ENCODE data around the gene SEMA3C.

SEMA3C gene

DNA sequence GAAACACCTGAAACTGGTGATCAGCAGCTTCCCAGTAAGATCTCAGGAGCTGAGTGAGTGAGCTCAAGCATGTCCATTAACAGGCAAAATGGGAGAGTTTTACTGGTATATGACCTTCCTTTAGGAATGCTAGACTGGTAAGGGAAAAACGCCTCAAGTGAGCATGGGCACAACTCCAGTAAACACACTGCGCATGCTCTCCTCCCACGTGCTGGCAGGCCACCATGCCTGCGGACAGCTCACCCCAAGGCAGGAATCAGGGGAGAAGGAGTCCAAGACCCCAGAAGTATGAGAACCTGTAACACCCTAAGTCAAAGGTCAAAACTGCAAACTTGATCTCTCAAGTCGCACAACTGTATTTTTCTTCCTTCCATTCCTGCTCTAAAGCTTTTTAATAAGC is 152.1 kb downstream of the SEMA3C start:
- in situ Hi-C loops (cut with HindIII; ENCODE audit: low pct_ligation_motif_present, low sequenced_read_pairs): no loop called here
- peaks cover 4% of the 10 kb centered on the region for H3K36me3 ChIP-seq (replicated peaks)

GRCh38 chr7:80764132-80764531 is 154.7 kb downstream of the SEMA3C start:
- Histone ChIP-seq H3K4me3 (ENCODE audit: low read depth, low read length) (no peak overlapping the region), H3K27ac (no peak overlapping the region), H3K36me3 (replicated peaks) (no peaks in the 10 kb centered on the region), H3K27me3 (replicated peaks) (no peaks in the 10 kb centered on the region)
- TF ChIP-seq, protein P1, sequence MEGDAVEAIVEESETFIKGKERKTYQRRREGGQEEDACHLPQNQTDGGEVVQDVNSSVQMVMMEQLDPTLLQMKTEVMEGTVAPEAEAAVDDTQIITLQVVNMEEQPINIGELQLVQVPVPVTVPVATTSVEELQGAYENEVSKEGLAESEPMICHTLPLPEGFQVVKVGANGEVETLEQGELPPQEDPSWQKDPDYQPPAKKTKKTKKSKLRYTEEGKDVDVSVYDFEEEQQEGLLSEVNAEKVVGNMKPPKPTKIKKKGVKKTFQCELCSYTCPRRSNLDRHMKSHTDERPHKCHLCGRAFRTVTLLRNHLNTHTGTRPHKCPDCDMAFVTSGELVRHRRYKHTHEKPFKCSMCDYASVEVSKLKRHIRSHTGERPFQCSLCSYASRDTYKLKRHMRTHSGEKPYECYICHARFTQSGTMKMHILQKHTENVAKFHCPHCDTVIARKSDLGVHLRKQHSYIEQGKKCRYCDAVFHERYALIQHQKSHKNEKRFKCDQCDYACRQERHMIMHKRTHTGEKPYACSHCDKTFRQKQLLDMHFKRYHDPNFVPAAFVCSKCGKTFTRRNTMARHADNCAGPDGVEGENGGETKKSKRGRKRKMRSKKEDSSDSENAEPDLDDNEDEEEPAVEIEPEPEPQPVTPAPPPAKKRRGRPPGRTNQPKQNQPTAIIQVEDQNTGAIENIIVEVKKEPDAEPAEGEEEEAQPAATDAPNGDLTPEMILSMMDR (IDR thresholded peaks at IDR 0.05; ENCODE audit: low read depth, low read length, missing control alignments): no peak
- in situ Hi-C loops (cut with HindIII; ENCODE audit: low pct_ligation_motif_present, low sequenced_read_pairs): no loop called here
- no peak for DNase-seq

More for the DNA sequence above, 152.1 kb downstream of the SEMA3C start:
- Histone ChIP-seq H3K27ac (no peak overlapping the region), H3K4me3 (ENCODE audit: low read depth, low read length) (no peak overlapping the region), H3K27me3 (replicated peaks) (no peaks in the 10 kb centered on the region)
- TF ChIP-seq, protein P1 (IDR thresholded peaks at IDR 0.05; ENCODE audit: low read depth, low read length, missing control alignments): no peak
- DNase-seq: no peak

DNA sequence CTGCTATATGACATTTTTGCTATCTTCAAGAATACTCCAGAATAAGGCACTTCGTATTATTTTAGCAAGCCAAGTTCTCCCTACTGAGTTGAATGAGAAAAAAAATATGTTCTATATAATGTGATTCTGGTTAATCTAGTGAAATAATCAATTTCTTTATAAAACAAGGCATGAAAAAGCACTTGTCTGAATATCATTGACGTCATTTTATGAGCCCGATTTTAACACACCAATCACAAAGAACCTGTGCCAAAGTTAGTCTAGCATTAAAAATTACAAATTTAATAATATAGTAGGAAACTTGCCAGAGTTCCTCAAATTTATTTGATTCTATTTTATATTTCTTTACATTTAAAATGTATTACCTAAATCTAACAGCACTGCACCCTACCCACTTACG is 155.1 kb downstream of the SEMA3C start:
- DNase-seq: no peak
- Histone ChIP-seq H3K27me3 (replicated peaks) (no peaks in the 10 kb centered on the region), H3K4me3 (ENCODE audit: low read depth, low read length) (no peak overlapping the region), H3K36me3 (replicated peaks) (no peaks in the 10 kb centered on the region), H3K27ac (no peak overlapping the region)
- TF ChIP-seq, protein P1 (IDR thresholded peaks at IDR 0.05; ENCODE audit: low read depth, low read length, missing control alignments): no peak
- in situ Hi-C loops (cut with HindIII; ENCODE audit: low pct_ligation_motif_present, low sequenced_read_pairs): no loop called here

GRCh38 chr7:80763289-80763688 is 155.6 kb downstream of the SEMA3C start:
- TF ChIP-seq, protein P1 (IDR thresholded peaks at IDR 0.05; ENCODE audit: low read depth, low read length, missing control alignments): no peak
- in situ Hi-C loops (cut with HindIII; ENCODE audit: low pct_ligation_motif_present, low sequenced_read_pairs): no loop called here
- DNase-seq: no peak
- no peaks in the 10 kb centered on the region for H3K27me3 ChIP-seq (replicated peaks)
- no peak overlapping the region for H3K27ac ChIP-seq
- no peak overlapping the region for H3K4me3 ChIP-seq (ENCODE audit: low read depth, low read length)
- H3K36me3 ChIP-seq (replicated peaks): no peaks in the 10 kb centered on the region

- in situ Hi-C loops (cut with HindIII; ENCODE audit: low pct_ligation_motif_present, low sequenced_read_pairs): no loop called here
- no peak overlapping the region for H3K4me3 ChIP-seq (ENCODE audit: low read depth, low read length)
- H3K36me3 ChIP-seq (replicated peaks): no peaks in the 10 kb centered on the region
- DNase-seq: no peak
- H3K27me3 ChIP-seq (replicated peaks): no peaks in the 10 kb centered on the region
- H3K27ac ChIP-seq: no peak overlapping the region
- TF ChIP-seq, protein P1 (IDR thresholded peaks at IDR 0.05; ENCODE audit: low read depth, low read length, missing control alignments): no peak
These were observed 158.6 kb downstream of the SEMA3C start for GRCh38 chr7:80760292-80760691.

DNA sequence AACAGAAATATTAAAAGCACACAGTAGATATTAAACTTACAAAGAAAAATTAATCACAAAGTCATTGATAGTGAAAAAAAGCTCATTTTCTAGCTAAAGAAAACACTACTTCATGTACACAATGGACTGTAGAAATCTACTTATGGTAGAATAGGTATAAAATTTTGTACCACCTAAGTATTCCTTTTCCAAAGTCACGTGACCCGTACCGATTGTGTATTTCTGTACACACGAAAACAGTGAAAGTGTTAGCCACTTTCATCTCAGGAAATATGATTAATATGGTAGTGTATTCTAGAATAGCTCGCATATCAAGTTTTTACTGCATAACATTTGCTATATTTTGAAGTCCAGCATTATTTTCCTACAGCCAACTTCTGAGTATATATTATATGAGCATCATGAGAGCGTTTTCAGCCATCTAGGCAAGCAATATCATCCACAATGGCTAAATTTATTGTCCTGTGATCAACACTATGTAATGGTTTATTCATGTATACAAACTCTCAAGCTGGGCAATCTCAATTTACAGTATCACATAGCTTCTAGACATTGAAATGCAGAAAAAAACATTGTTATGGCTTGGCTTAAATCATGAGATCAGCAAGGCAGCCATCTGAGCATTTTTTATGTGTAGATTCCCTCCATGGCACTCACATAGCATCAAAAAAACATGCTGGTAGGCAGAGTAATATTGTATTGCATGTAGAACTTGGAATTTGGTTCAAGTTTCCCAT is 165.7 kb downstream of the SEMA3C start:
- no peaks in the 10 kb centered on the region for H3K27me3 ChIP-seq (replicated peaks)
- in situ Hi-C loops (cut with HindIII; ENCODE audit: low pct_ligation_motif_present, low sequenced_read_pairs): no loop called here
- DNase-seq: no peak
- no peaks in the 10 kb centered on the region for H3K36me3 ChIP-seq (replicated peaks)
- TF ChIP-seq, protein P1 (IDR thresholded peaks at IDR 0.05; ENCODE audit: low read depth, low read length, missing control alignments): no peak
- H3K27ac ChIP-seq: no peak overlapping the region
- no peak overlapping the region for H3K4me3 ChIP-seq (ENCODE audit: low read depth, low read length)
